Vagina (tissue), 2 donors: ENCODE results near the gene KCNG1. TPM values are rescaled to one million over a fixed set of nuclear protein-coding genes. Genes with fewer than 3 reads are reported as not detected.

Experiments
- DNase-seq, 2 donors: peaks; one replicate each; pipeline ENCODE4 v3.0.0-alpha.2; 2017; ENCODE audit errors: extremely low spot score in 2 of 2
- H3K27ac ChIP-seq: fragments of 200-600 bp; sonication (generic); one replicate; pipeline ENCODE4 v1.5.1; 2019
- H3K27me3 ChIP-seq: fragments of 200-600 bp; sonication (generic); one replicate; pipeline ENCODE4 v1.5.1; 2019
- H3K36me3 ChIP-seq, 2 donors: fragments of 200-600 bp; sonication (generic); one replicate each; pipeline ENCODE4 v1.5.1; 2017 to 2019
- H3K4me1 ChIP-seq: fragments of 200-600 bp; sonication (generic); one replicate; pipeline ENCODE4 v1.5.1; 2019
- H3K4me3 ChIP-seq, 2 donors: fragments of 200-600 bp; sonication (generic); 1 replicate in 1 of 2; 2 replicates in 1 of 2; pipeline ENCODE4 v1.5.1; 2016 to 2019
- H3K9me3 ChIP-seq: fragments of 200-600 bp; sonication (generic); one replicate; pipeline ENCODE4 v1.5.1; 2019
- POLR2A ChIP-seq, 2 donors: fragments of 450-650 bp; IDR thresholded peaks; one replicate each; pipeline ENCODE4 v1.6.1; 2017; ENCODE audit warnings: antibody characterized with exemption in 2 of 2, mild to moderate bottlenecking in 2 of 2, moderate library complexity in 2 of 2
- POLR2AphosphoS5 ChIP-seq, 2 donors: sonication (generic); formaldehyde crosslinking; IDR thresholded peaks; one replicate each; pipeline ENCODE4 v1.9.0; 2017; ENCODE audit warnings: antibody characterized with exemption in 2 of 2, mild to moderate bottlenecking in 2 of 2, low read depth in 1 of 2; ENCODE audit not compliant: insufficient read depth in 1 of 2
- intact Hi-C: fragments of 100-400 bp; cut with DNase I; formaldehyde crosslinking; loops from one replicate; pipeline ENCODE4 v1.15.1; 2023
- total RNA-seq: library from RNA; depleted of rRNA; stranded (reverse); fragments of >200 nt; gene quantifications from one replicate; pipeline ENCODE4 v1.2.3, GENCODE V29; 2016
- TF ChIP-seq, protein P1 (sequence below), 3 experiments: fragments of 450-650 bp in 2 of 3; fragments of 200-600 bp in 1 of 3; sonication (generic) in 1 of 3; IDR thresholded peaks; one replicate each; pipeline ENCODE4 v1.5.1; 2017 to 2019; ENCODE audit warnings: antibody characterized with exemption in 3 of 3, mild to moderate bottlenecking in 2 of 3, moderate library complexity in 2 of 3

The KCNG1 gene
- total RNA-seq, 1 donor from 2014 or later: 7.9 TPM

DNA sequence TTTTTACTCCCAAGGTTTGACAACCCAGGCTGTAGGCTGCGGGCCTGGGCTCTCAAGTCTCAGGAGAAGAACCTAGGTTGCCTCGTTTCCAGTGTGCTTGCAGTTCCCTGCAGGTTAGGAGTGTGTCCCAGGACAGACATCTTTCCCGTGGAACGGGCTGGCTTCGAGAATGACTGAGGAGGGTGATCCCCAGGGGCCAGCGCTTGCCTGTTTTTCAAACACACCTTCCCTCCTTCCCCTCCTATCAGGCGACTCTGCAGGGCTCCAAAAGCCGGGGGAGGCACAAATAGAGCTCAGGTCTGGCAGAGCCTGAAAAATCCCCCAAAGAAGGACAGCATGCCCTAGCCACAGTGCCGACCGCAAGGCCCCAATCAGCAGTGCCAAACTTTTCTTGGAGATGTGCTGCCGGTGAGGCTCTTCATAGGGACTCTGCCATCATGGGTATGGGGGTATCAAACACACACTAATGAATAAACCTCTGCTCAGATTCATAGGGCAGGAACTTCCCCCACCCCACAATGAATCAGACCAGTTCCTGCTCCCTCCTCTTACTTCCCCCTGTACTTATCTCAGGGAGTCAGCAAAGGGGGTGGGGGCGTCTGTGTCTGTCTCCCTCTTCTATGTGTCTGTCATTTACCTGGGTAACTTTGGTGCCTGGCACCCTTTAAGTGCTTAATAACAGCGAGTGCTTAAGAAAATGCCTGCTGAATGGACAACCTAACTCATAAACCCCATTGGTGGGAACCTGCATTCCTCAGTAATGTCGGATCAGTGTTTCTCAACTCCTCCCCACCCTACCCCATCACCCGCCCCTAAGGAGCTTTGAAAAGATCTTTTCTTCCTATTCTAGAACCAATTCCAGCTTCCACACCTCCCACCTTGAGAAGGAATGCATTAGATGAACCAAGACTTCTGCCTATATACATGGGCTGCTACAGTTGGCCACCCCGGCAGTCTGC, 1.6 kb downstream of the KCNG1 start:
- Histone ChIP-seq H3K4me3 (no peak overlapping the region), H3K4me1 (peaks cover 17% of the 10 kb centered on the region), H3K27ac (no peak overlapping the region), H3K27me3 (no peaks in the 10 kb centered on the region), H3K9me3 (no peaks in the 10 kb centered on the region), H3K36me3 (no peaks in the 10 kb centered on the region)
- intact Hi-C loops: no loop called here
- TF ChIP-seq POLR2A (IDR thresholded peaks at IDR 0.05): no peak
- no peak for TF ChIP-seq POLR2AphosphoS5 (IDR thresholded peaks at IDR 0.05; ENCODE audit: insufficient read depth in 1 of 2, low read depth in 1 of 2)
- TF ChIP-seq, protein P1, sequence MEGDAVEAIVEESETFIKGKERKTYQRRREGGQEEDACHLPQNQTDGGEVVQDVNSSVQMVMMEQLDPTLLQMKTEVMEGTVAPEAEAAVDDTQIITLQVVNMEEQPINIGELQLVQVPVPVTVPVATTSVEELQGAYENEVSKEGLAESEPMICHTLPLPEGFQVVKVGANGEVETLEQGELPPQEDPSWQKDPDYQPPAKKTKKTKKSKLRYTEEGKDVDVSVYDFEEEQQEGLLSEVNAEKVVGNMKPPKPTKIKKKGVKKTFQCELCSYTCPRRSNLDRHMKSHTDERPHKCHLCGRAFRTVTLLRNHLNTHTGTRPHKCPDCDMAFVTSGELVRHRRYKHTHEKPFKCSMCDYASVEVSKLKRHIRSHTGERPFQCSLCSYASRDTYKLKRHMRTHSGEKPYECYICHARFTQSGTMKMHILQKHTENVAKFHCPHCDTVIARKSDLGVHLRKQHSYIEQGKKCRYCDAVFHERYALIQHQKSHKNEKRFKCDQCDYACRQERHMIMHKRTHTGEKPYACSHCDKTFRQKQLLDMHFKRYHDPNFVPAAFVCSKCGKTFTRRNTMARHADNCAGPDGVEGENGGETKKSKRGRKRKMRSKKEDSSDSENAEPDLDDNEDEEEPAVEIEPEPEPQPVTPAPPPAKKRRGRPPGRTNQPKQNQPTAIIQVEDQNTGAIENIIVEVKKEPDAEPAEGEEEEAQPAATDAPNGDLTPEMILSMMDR (IDR thresholded peaks at IDR 0.05): no peak
- no peak for DNase-seq

DNA sequence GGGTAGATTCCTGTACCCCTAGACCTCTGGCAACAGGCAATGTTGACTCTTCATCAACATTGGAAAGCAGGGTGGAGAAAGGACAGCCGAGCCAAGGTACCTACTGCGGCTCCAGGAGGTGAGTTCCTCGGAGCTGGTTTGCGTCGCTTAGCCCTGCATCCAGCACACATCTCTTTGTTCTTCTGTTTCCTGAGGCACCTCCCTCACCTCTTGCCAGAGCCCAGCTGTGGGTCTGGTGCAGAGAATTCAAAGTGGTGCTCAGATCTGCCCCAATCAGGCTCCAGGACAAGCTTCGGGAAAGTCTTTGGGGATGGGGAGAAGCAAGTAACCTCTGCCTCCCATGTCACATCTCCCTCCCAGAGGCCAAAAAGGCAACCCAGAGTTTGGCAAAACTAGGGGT, 2.2 kb downstream of the KCNG1 start:
- intact Hi-C loops: no loop called here
- peaks cover 17% of the 10 kb centered on the region for H3K4me1 ChIP-seq
- no peak overlapping the region for H3K27ac ChIP-seq
- TF ChIP-seq POLR2AphosphoS5 (IDR thresholded peaks at IDR 0.05; ENCODE audit: insufficient read depth in 1 of 2, low read depth in 1 of 2) (no peak), POLR2A (IDR thresholded peaks at IDR 0.05) (no peak)
- TF ChIP-seq, protein P1 (IDR thresholded peaks at IDR 0.05): no peak
- H3K27me3 ChIP-seq: no peaks in the 10 kb centered on the region
- DNase-seq: no peak
- H3K36me3 ChIP-seq: no peaks in the 10 kb centered on the region
- H3K9me3 ChIP-seq: no peaks in the 10 kb centered on the region
- H3K4me3 ChIP-seq: no peak overlapping the region

DNA sequence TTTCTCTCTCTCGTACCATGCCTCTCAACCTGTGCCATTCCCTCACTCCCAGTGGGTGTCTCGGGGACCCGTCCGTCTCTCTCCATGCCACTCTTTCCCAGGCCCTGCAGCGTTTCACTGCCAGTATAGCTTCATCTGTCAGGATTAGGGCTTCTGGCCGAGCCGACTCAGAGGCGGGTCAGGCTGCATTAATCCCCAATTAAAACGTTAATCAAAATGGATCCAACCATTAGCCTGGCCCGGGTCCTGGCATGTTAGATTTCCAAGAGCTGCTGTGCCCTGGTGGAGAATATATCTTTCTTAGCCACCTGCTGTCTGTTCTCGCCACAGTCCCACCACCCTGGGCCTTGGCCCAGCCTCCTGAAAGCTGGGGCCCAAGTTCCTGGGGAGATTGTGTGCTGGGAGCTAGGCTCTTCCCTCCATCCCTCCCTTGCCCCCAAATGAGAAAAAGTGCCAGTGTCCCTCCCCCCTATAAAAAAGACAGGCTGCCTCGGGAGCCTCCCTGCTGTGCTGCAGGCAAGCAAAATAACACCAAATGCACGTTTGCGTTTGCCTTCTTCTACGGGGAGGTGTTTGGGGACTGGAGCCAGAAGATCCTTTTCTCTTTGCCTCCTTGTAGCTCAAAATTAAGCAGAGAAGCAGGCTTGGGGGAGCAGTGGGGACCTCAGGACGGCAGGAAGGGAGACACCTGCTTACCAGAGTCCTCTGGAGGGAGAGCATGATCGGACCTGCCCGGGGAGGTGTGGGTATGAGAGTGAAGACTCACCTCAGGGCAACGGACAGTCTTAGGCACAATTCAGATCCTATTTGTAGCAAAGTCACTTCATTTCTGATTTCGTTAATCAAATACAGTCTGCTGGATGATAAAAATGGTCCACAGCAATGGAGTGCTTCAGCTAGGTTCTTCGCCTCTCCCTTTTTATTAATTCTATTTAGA, 3.0 kb downstream of the KCNG1 start:
- peaks cover 17% of the 10 kb centered on the region for H3K4me1 ChIP-seq
- H3K9me3 ChIP-seq: no peaks in the 10 kb centered on the region
- DNase-seq: no peak
- TF ChIP-seq POLR2AphosphoS5 (IDR thresholded peaks at IDR 0.05; ENCODE audit: insufficient read depth in 1 of 2, low read depth in 1 of 2) (no peak), POLR2A (IDR thresholded peaks at IDR 0.05) (no peak)
- TF ChIP-seq, protein P1 (IDR thresholded peaks at IDR 0.05): no peak
- H3K27ac ChIP-seq: no peak overlapping the region
- no peak overlapping the region for H3K4me3 ChIP-seq
- H3K36me3 ChIP-seq: no peaks in the 10 kb centered on the region
- no peaks in the 10 kb centered on the region for H3K27me3 ChIP-seq
- intact Hi-C loops: no loop called here

DNA sequence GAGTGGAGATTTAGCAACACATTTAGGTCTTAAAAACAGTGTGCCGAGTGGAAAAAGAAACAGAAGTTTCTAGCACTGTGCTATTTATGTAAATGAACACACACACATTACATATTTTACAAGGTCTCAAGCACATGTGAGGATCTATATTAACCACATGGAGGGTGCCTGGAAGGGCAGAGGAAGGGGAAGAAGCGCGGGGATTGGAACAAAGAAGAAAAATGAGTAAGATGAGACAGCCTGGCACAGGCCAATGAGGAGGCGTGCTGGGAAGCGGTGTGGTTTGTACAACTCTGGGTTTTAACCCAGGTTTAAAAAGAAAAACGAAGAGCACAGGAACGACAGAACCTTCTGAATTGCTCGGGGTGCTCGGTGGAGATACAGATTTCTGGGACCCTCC, 5.7 kb downstream of the KCNG1 start:
- intact Hi-C loops: no loop called here
- H3K27ac ChIP-seq: no peak overlapping the region
- no peaks in the 10 kb centered on the region for H3K9me3 ChIP-seq
- no peak overlapping the region for H3K4me3 ChIP-seq
- no peaks in the 10 kb centered on the region for H3K27me3 ChIP-seq
- peaks cover under 1% of the 10 kb centered on the region for H3K4me1 ChIP-seq
- no peaks in the 10 kb centered on the region for H3K36me3 ChIP-seq
- TF ChIP-seq POLR2A (IDR thresholded peaks at IDR 0.05) (no peak), POLR2AphosphoS5 (IDR thresholded peaks at IDR 0.05; ENCODE audit: insufficient read depth in 1 of 2, low read depth in 1 of 2) (no peak)
- TF ChIP-seq, protein P1 (IDR thresholded peaks at IDR 0.05): no peak
- no peak for DNase-seq
